Stimulated activated CD4-positive, alpha-beta T cell treated with anti-CD3 and anti-CD28 coated beads, TNF-alpha, amount 100 ng/mL, for 24 hours (primary cell): Measurements from ENCODE around the gene ASB8.

Experiments
- DNase-seq, 3 experiments: peaks; one replicate each; pipeline ENCODE4 v3.0.0-alpha.2; 2020; ENCODE audit warnings: low read depth in 3 of 3

The ASB8 gene

GRCh38 chr12:48105867-48106680 lies 51.2 kb downstream of the ASB8 start, which contains the start of gene SENP1:
Gene SENP1, minus strand, starts transcription at chr12:48106079. Its CDS starts 4,607 bp downstream, at chr12:48101472.
- peak; percentile 84 to 91 (median 87) for DNase-seq

- DNase-seq: peak; percentile 11 to 46 (median 22)
These were observed 51.9 kb downstream of the ASB8 start for GRCh38 chr12:48105321-48105866.

- no peak for DNase-seq
These were observed 52.8 kb downstream of the ASB8 start for GRCh38 chr12:48104531-48104930.
